NOMO-1 (cell line): ENCODE measurements around the gene DNAI4.

Source experiments
- DNase-seq, 2 experiments: peaks; one replicate each; lab custom pipeline; 2025; ENCODE audit not compliant: unreplicated experiment in 2 of 2; lab: John Stamatoyannopoulos, UW

DNAI4 gene

DNA sequence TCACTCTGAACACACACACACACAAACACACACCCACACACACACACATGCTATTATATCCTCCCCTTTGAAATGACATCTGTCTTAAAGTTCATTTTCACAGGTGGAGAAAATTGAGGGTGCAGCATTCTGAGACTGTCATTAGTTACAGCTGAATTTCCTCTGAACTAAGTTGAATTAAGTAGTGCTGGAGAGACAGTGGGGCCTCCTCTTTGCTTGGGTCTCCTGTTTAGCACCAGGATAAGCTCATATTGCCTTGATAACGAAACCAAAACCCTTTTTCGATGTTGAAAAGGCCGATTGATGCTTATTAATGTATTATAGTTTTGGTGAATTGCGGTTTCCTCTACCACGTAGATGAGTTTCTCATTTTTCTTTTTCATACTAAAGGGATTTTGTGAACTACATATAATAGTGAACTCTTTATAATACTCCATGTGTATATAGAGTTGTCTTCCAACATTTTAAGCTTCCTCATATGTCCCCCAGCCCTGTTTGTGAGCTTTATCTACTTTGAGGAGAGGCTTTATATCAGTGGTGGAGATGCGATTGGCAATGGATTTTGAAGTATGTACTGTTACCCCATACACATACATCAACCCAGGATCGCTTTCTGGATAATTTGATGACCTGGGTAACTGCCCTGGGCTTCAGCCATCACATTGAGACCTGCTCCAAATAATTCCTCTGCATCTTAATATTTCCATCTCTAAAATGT lies 155.0 kb downstream of the DNAI4 start:
- no peak for DNase-seq

DNA sequence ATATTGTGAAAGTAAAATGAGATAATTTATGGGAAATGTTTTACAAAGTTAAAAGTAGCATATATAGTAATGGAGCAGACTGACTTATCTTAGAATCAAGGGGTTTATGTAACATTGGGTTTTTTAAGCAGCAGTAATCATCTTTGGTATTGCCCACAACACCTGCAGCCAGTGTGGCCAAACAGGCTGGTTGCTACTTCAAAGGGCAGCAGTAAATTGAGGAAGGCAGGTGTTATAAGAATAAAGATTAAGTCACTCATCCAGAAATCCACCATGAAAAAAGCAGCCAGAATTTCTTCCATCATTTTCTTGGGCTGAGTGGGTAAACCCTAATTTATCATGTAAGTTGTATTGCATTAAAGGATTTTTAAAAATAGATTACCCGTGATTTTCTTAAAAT lies 155.7 kb downstream of the DNAI4 start:
- DNase-seq = no peak

DNA sequence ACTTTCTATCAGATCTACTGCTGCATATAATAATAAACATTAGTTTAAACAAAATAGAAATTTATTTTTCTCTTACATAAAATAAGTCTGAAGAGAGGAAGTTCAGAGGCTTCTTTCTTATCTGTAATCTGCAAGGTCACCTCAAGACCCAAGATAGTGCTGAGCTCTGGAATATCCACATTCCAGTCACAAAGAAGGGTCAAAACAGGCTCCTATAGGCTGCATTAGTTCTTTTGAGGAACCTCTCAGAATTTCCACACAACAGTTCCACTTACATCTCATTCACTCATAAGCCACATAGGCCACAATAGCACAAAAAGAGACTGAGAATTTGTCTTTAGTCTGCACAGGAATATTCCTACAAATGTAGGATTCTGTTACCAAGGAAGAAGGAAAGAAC lies 157.0 kb downstream of the DNAI4 start:
- no peak for DNase-seq

- DNase-seq = peak in 1 of 2 experiments; percentile 36
These were observed 159.6 kb downstream of the DNAI4 start for GRCh38 chr1:66764994-66765578.
